Measurements from ENCODE around the gene MAPRE3.
A peak's percentile ranks its signal among the peaks of the same experiment; 100 is the strongest.

The MAPRE3 gene

GRCh38 chr2:27065128-27065527, 94.7 kb downstream of the MAPRE3 start:
- H3K27ac ChIP-seq: no peak overlapping the region
- no peak for TF ChIP-seq CTCF (conservative IDR thresholded peaks at IDR 0.05)

GRCh38 chr2:27067385-27067784, 96.9 kb downstream of the MAPRE3 start:
- H3K27ac ChIP-seq: no peak overlapping the region
- no peak for TF ChIP-seq CTCF (conservative IDR thresholded peaks at IDR 0.05)

GRCh38 chr2:27069436-27069835, 99.0 kb downstream of the MAPRE3 start:
- no peak for TF ChIP-seq CTCF (conservative IDR thresholded peaks at IDR 0.05)
- H3K27ac ChIP-seq: no peak overlapping the region; the same call in 1 of the 2 replicates

- H3K27ac ChIP-seq: peak overlapping the region; percentile 85; the same call in 1 of the 2 replicates
- no peak for TF ChIP-seq CTCF (conservative IDR thresholded peaks at IDR 0.05)
Observed at GRCh38 chr2:27069961-27070618, 99.7 kb downstream of the MAPRE3 start.

GRCh38 chr2:27070653-27071276, 100.3 kb downstream of the MAPRE3 start:
- peak overlapping the region; percentile 85 for H3K27ac ChIP-seq
- TF ChIP-seq CTCF (conservative IDR thresholded peaks at IDR 0.05): no peak

GRCh38 chr2:27071277-27071989, 101.0 kb downstream of the MAPRE3 start, which contains the start of gene OST4:
TSS of gene OST4 (minus strand) at chr2:27071654.
- peak within 1 kb of the TSS; percentile 85 for H3K27ac ChIP-seq
- no peak for TF ChIP-seq CTCF (conservative IDR thresholded peaks at IDR 0.05)

Measured in VCaP (cell line).